Thyroid gland (tissue), 4 donors: ENCODE measurements around the gene OAS3. TPM values are rescaled to one million over a fixed set of nuclear protein-coding genes. Genes with fewer than 3 reads are reported as not detected.

Experiments
- DNase-seq, 2 donors: peaks; one replicate each; pipeline ENCODE4 v3.0.0-alpha.2; 2019
- H3K27ac ChIP-seq, 3 donors: fragments of 200-600 bp; sonication (generic); 1 replicate in 2 of 3; 2 replicates in 1 of 3; pipeline ENCODE4 v1.5.1; 2016 to 2019; ENCODE audit warnings: mild to moderate bottlenecking in 1 of 3, moderate library complexity in 1 of 3
- H3K27me3 ChIP-seq: fragments of 200-600 bp; sonication (generic); one replicate; pipeline ENCODE4 v1.5.1; 2019
- H3K36me3 ChIP-seq, 2 donors: fragments of 200-600 bp; sonication (generic); one replicate each; pipeline ENCODE4 v1.5.1; 2016 to 2019
- H3K4me1 ChIP-seq, 2 donors: fragments of 200-600 bp; sonication (generic); one replicate each; pipeline ENCODE4 v1.5.1; 2017 to 2019
- H3K4me3 ChIP-seq, 3 donors: fragments of 200-600 bp; sonication (generic); replicated peaks in 1 of 3; 1 replicate in 2 of 3; 2 replicates in 1 of 3; pipeline ENCODE4 v1.5.1; 2016; ENCODE audit warnings: mild to moderate bottlenecking in 1 of 3
- H3K9me3 ChIP-seq: fragments of 200-600 bp; sonication (generic); one replicate; pipeline ENCODE4 v1.5.1; 2017
- CTCF ChIP-seq, 6 experiments: fragments of 200-600 bp in 3 of 6; fragments of 450-650 bp in 3 of 6; sonication (generic) in 3 of 6; IDR thresholded peaks; one replicate each; pipeline ENCODE4 v1.5.1; 2016 to 2019; ENCODE audit warnings: antibody characterized with exemption in 6 of 6, mild to moderate bottlenecking in 2 of 6, inconsistent platforms in 1 of 6, moderate library complexity in 1 of 6
- POLR2A ChIP-seq, 2 donors: fragments of 450-650 bp; IDR thresholded peaks; one replicate each; pipeline ENCODE4 v1.6.1; 2017; ENCODE audit warnings: antibody characterized with exemption in 2 of 2, mild to moderate bottlenecking in 2 of 2, moderate library complexity in 1 of 2
- WGBS, 2 donors: methylation state at CpG; one replicate each; pipeline ENCODE4 v1.1.5; 2017; 5-methylcytosine and 5-hydroxymethylcytosine counted together
- intact Hi-C: fragments of 100-400 bp; cut with DNase I; formaldehyde crosslinking; loops from one replicate; pipeline ENCODE4 v1.15.1; 2023
- total RNA-seq, 4 donors: library from RNA; depleted of rRNA; stranded (reverse); fragments of >200 nt; gene quantifications; one replicate each; pipeline ENCODE4 v1.2.3, GENCODE V29; 2016

The OAS3 gene
- total RNA-seq, 4 donors from 2014 or later, result 3.0 to 7.4 (median 5.7) TPM

GRCh38 chr12:112967858-112968257 is 29.6 kb downstream of the OAS3 start:
- Histone ChIP-seq H3K9me3 (no peaks in the 10 kb centered on the region), H3K4me1 (no peaks in the 10 kb centered on the region), H3K27ac (no peak overlapping the region), H3K4me3 (no peak overlapping the region), H3K27me3 (no peaks in the 10 kb centered on the region), H3K36me3 (no peaks in the 10 kb centered on the region)
- intact Hi-C loops, result no loop called here
- WGBS, 2 donors, result 98% methylated on average over 7 of the region's 7 CpGs
- DNase-seq, result no peak
- no peak for TF ChIP-seq CTCF (IDR thresholded peaks at IDR 0.05)
- no peak for TF ChIP-seq POLR2A (IDR thresholded peaks at IDR 0.05)

GRCh38 chr12:112969547-112970306 is 31.5 kb downstream of the OAS3 start:
- no peak for DNase-seq
- Histone ChIP-seq H3K4me3 (no peak overlapping the region), H3K27me3 (no peaks in the 10 kb centered on the region), H3K9me3 (no peaks in the 10 kb centered on the region), H3K36me3 (no peaks in the 10 kb centered on the region), H3K27ac (no peak overlapping the region), H3K4me1 (no peaks in the 10 kb centered on the region)
- WGBS, 2 donors, result 93 to 99% methylated on average over 8 of the region's 8 CpGs
- TF ChIP-seq POLR2A (IDR thresholded peaks at IDR 0.05), result no peak
- no peak for TF ChIP-seq CTCF (IDR thresholded peaks at IDR 0.05)
- intact Hi-C loops, result no loop called here

- H3K4me1 ChIP-seq, result no peaks in the 10 kb centered on the region
- H3K36me3 ChIP-seq, result no peaks in the 10 kb centered on the region
- 54 to 74% methylated on average over 2 of the region's 2 CpGs for WGBS, 2 donors
- H3K9me3 ChIP-seq, result no peaks in the 10 kb centered on the region
- no peak overlapping the region for H3K4me3 ChIP-seq
- H3K27me3 ChIP-seq, result no peaks in the 10 kb centered on the region
- H3K27ac ChIP-seq, result no peak overlapping the region
- no peak for TF ChIP-seq CTCF (IDR thresholded peaks at IDR 0.05)
- no peak for TF ChIP-seq POLR2A (IDR thresholded peaks at IDR 0.05)
- DNase-seq, result no peak
- intact Hi-C loops, result no loop called here
These were observed 32.1 kb downstream of the OAS3 start for GRCh38 chr12:112970391-112970790.

- H3K4me1 ChIP-seq, result no peaks in the 10 kb centered on the region
- WGBS, 2 donors, result 61 to 87% methylated on average over 4 to 5 of the region's 5 CpGs
- intact Hi-C loops, result no loop called here
- H3K9me3 ChIP-seq, result no peaks in the 10 kb centered on the region
- TF ChIP-seq CTCF (IDR thresholded peaks at IDR 0.05), result no peak
- no peak overlapping the region for H3K27ac ChIP-seq
- H3K36me3 ChIP-seq, result no peaks in the 10 kb centered on the region
- DNase-seq, result no peak
- no peaks in the 10 kb centered on the region for H3K27me3 ChIP-seq
- H3K4me3 ChIP-seq, result no peak overlapping the region
These were observed 33.0 kb downstream of the OAS3 start for GRCh38 chr12:112971248-112971647.

- no peak overlapping the region for H3K4me3 ChIP-seq
- WGBS, 2 donors, result 81 to 89% methylated on average over 4 of the region's 4 CpGs
- H3K27ac ChIP-seq, result no peak overlapping the region
- DNase-seq, result no peak
- H3K27me3 ChIP-seq, result no peaks in the 10 kb centered on the region
- peaks cover 5 to 8% of the 10 kb centered on the region in 2 donors for H3K4me1 ChIP-seq
- no peaks in the 10 kb centered on the region for H3K36me3 ChIP-seq
- H3K9me3 ChIP-seq, result no peaks in the 10 kb centered on the region
- intact Hi-C loops, result no loop called here
- no peak for TF ChIP-seq POLR2A (IDR thresholded peaks at IDR 0.05)
- no peak for TF ChIP-seq CTCF (IDR thresholded peaks at IDR 0.05)
These were observed 34.9 kb downstream of the OAS3 start for GRCh38 chr12:112973011-112973735.
